ENCODE measurements around the gene BET1L. TPM values are rescaled to one million over a fixed set of nuclear protein-coding genes. Genes with fewer than 3 reads are reported as not detected.

BET1L gene
- polyA plus RNA-seq, 1 of the 3 experiments (the other 2 are of a cell fraction) = 56.9 TPM

DNA sequence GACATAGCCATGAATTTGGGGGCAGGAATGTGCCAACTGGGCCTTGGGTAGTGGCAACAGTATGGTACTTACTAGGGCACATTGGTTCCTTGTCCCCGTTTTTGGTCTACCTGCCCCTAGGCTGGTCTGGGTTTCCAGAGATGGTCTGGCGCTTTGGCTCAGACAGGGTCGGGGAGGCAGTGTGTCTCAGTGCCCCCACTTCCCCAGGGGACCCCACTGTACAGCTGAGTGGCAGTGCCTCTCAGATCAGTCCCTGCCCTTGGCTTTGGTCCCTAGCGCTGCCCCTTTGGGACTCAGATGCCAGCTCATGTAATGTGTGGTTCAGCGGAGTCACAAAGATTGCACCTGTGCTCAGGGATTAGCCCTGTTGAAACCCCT is 3.6 kb upstream of the BET1L start:
- WGBS (ENCODE audit: low lambda C conversion rate) = 96% methylated on average over 4 of the region's 5 CpGs
- H3K79me2 ChIP-seq (ENCODE audit: insufficient read depth) = peaks cover 59% of the 10 kb centered on the region
- H4K20me1 ChIP-seq (ENCODE audit: insufficient read depth) = peaks cover 19% of the 10 kb centered on the region
- H3K4me2 ChIP-seq = peak overlapping the region; percentile 92; the same call in 1 of the 2 replicates
- no peak overlapping the region for H2AFZ ChIP-seq (ENCODE audit: low read depth)
- H3K36me3 ChIP-seq (replicated peaks in 1 of 2; ENCODE audit: control insufficient read depth in 1 of 2, insufficient read depth in 2 of 2, low read length in 1 of 2) = peaks cover 42 to 54% of the 10 kb centered on the region in 2 experiments
- H3K9me3 ChIP-seq = no peaks in the 10 kb centered on the region
- no peak overlapping the region for H3K27ac ChIP-seq (ENCODE audit: low read depth in 2 of 2, low read length in 1 of 2)
- TF ChIP-seq, protein P1, sequence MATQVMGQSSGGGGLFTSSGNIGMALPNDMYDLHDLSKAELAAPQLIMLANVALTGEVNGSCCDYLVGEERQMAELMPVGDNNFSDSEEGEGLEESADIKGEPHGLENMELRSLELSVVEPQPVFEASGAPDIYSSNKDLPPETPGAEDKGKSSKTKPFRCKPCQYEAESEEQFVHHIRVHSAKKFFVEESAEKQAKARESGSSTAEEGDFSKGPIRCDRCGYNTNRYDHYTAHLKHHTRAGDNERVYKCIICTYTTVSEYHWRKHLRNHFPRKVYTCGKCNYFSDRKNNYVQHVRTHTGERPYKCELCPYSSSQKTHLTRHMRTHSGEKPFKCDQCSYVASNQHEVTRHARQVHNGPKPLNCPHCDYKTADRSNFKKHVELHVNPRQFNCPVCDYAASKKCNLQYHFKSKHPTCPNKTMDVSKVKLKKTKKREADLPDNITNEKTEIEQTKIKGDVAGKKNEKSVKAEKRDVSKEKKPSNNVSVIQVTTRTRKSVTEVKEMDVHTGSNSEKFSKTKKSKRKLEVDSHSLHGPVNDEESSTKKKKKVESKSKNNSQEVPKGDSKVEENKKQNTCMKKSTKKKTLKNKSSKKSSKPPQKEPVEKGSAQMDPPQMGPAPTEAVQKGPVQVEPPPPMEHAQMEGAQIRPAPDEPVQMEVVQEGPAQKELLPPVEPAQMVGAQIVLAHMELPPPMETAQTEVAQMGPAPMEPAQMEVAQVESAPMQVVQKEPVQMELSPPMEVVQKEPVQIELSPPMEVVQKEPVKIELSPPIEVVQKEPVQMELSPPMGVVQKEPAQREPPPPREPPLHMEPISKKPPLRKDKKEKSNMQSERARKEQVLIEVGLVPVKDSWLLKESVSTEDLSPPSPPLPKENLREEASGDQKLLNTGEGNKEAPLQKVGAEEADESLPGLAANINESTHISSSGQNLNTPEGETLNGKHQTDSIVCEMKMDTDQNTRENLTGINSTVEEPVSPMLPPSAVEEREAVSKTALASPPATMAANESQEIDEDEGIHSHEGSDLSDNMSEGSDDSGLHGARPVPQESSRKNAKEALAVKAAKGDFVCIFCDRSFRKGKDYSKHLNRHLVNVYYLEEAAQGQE (IDR thresholded peaks at IDR 0.05; ENCODE audit: low read depth, low read length) = no peak
- TF ChIP-seq MEF2A (IDR thresholded peaks at IDR 0.05; ENCODE audit: borderline replicate concordance, low read depth) (no peak), MXI1 (IDR thresholded peaks at IDR 0.05; ENCODE audit: low read depth, low read length) (no peak), RXRA (IDR thresholded peaks at IDR 0.05; ENCODE audit: borderline replicate concordance, low read depth) (no peak), TCF12 (IDR thresholded peaks at IDR 0.05) (no peak), SIN3A (IDR thresholded peaks at IDR 0.05; ENCODE audit: borderline replicate concordance, low read depth, low read length) (no peak), USF2 (IDR thresholded peaks at IDR 0.05; ENCODE audit: borderline replicate concordance, low read depth, low read length) (no peak), CHD2 (IDR thresholded peaks at IDR 0.05; ENCODE audit: low read length, partially characterized antibody) (no peak), RAD21 (IDR thresholded peaks at IDR 0.05; ENCODE audit: low read length) (no peak), RCOR1 (IDR thresholded peaks at IDR 0.05; ENCODE audit: low read length) (no peak), FOXJ3 (CRISPR knock-in tag; IDR thresholded peaks at IDR 0.05) (no peak)
- POLR2A ChIA-PET = interaction anchor here (1.6 kb wide), 1 partner anchor 25 kb away, joined by 4 read pairs; no protein-coding TSS in a partner anchor
- peak overlapping the region; percentile 9; the same call in 1 of the 2 replicates for H3K9ac ChIP-seq
- CTCF ChIA-PET = no interaction called here
- no peaks in the 10 kb centered on the region for H3K9me2 ChIP-seq
- peaks cover 12 to 27% of the 10 kb centered on the region in 2 experiments; a peak in 3 of 4 replicates for H3K4me1 ChIP-seq (ENCODE audit: control insufficient read depth in 1 of 2, insufficient read depth in 2 of 2, low read depth in 1 of 2, low read length in 1 of 2)
- no peaks in the 10 kb centered on the region for H3K27me3 ChIP-seq (ENCODE audit: insufficient read depth)
- peaks cover 17% of the 10 kb centered on the region for H3F3A ChIP-seq (replicated peaks; ENCODE audit: insufficient read depth)
- H3K4me3 ChIP-seq (ENCODE audit: low read depth in 2 of 2, low read length in 1 of 2) = peak overlapping the region in 1 of 2 experiments; percentile 78; a peak in 2 of 4 replicates
- no peak for DNase-seq

GRCh38 chr11:210122-210802 is 3.1 kb upstream of the BET1L start:
- Histone ChIP-seq H3K36me3 (replicated peaks in 1 of 2; ENCODE audit: control insufficient read depth in 1 of 2, insufficient read depth in 2 of 2, low read length in 1 of 2) (peaks cover 45 to 56% of the 10 kb centered on the region in 2 experiments), H3F3A (replicated peaks; ENCODE audit: insufficient read depth) (peaks cover 17% of the 10 kb centered on the region), H4K20me1 (ENCODE audit: insufficient read depth) (peaks cover 23% of the 10 kb centered on the region), H3K27me3 (ENCODE audit: insufficient read depth) (no peaks in the 10 kb centered on the region), H3K9me3 (no peaks in the 10 kb centered on the region), H3K9me2 (no peaks in the 10 kb centered on the region), H3K4me3 (ENCODE audit: low read depth in 2 of 2, low read length in 1 of 2) (peak overlapping the region; percentile 78 to 97; a peak in 3 of 4 replicates), H3K9ac (peak overlapping the region; percentile 99), H2AFZ (ENCODE audit: low read depth) (no peak overlapping the region), H3K4me2 (peak overlapping the region; percentile 92), H3K79me2 (ENCODE audit: insufficient read depth) (peaks cover 65% of the 10 kb centered on the region), H3K27ac (ENCODE audit: low read depth in 2 of 2, low read length in 1 of 2) (peak overlapping the region in 1 of 2 experiments; percentile 99; a peak in 3 of 4 replicates), H3K4me1 (ENCODE audit: control insufficient read depth in 1 of 2, insufficient read depth in 2 of 2, low read depth in 1 of 2, low read length in 1 of 2) (peaks cover 15 to 32% of the 10 kb centered on the region in 2 experiments; a peak in 3 of 4 replicates)
- TF ChIP-seq POLR2AphosphoS5 (IDR thresholded peaks at IDR 0.05; ENCODE audit: low read depth, low read length) = 0 out of 2 replicates have a peak, but pooled peaks have one; percentile 10
- no peak for TF ChIP-seq SMC3 (IDR thresholded peaks at IDR 0.05; ENCODE audit: low read depth, low read length)
- DNase-seq = no peak
- CTCF ChIA-PET = interaction anchor here (0.6 kb wide), 1 partner anchor 153 kb away, joined by 3 read pairs; no protein-coding TSS in a partner anchor
- POLR2A ChIA-PET = no interaction called here
- WGBS (ENCODE audit: low lambda C conversion rate) = 30% methylated on average over 2 of the region's 9 CpGs
